NCI-H187 treated with DMSO at 0.1 percent for 48 hours (cell line): Measurements from ENCODE around the gene COQ8B.
"Not testable (repeated sequence)": the region's sequence is repeated elsewhere in the genome, so short reads cannot be mapped to it uniquely, and the experiment has no call there.

Source experiments
- DNase-seq: peaks from one replicate; lab custom pipeline; 2025; lab: John Stamatoyannopoulos, UW

COQ8B gene

GRCh38 chr19:40741527-40742390 lies 25.1 kb upstream of the COQ8B start:
- DNase-seq = no peak

GRCh38 chr19:40740747-40741146 lies 24.1 kb upstream of the COQ8B start:
- no peak for DNase-seq

- DNase-seq = no peak
Observed at GRCh38 chr19:40739871-40740703, 23.4 kb upstream of the COQ8B start.

- no peak for DNase-seq
Observed at GRCh38 chr19:40739030-40739839, 22.5 kb upstream of the COQ8B start.

GRCh38 chr19:40737102-40737644 lies 20.5 kb upstream of the COQ8B start:
- DNase-seq = no peak

- no peak for DNase-seq
Observed at GRCh38 chr19:40736661-40737060, 20.0 kb upstream of the COQ8B start.

- DNase-seq = no peak
Observed at GRCh38 chr19:40735013-40735771, 18.5 kb upstream of the COQ8B start.

GRCh38 chr19:40733149-40733548 lies 16.5 kb upstream of the COQ8B start:
- no peak for DNase-seq

- not testable (repeated sequence) for DNase-seq
Observed at GRCh38 chr19:40732304-40732703, 15.6 kb upstream of the COQ8B start.

GRCh38 chr19:40730065-40730464 lies 13.4 kb upstream of the COQ8B start:
- not testable (repeated sequence) for DNase-seq

GRCh38 chr19:40726279-40726678 lies 9.6 kb upstream of the COQ8B start:
- no peak for DNase-seq

- no peak for DNase-seq
Observed at GRCh38 chr19:40724855-40725254, 8.2 kb upstream of the COQ8B start.

- DNase-seq = no peak
Observed at GRCh38 chr19:40724315-40724714, 7.6 kb upstream of the COQ8B start.

GRCh38 chr19:40723661-40724254 lies 7.1 kb upstream of the COQ8B start:
- no peak for DNase-seq

- DNase-seq = no peak
Observed at GRCh38 chr19:40721936-40722661, 5.4 kb upstream of the COQ8B start.

GRCh38 chr19:40721140-40721486 lies 4.4 kb upstream of the COQ8B start:
- no peak for DNase-seq

- DNase-seq = no peak
Observed at GRCh38 chr19:40719414-40719894, 2.8 kb upstream of the COQ8B start.

- no peak for DNase-seq
Observed at GRCh38 chr19:40718774-40719391, 2.2 kb upstream of the COQ8B start.
